Testis (tissue), 3 donors: ENCODE measurements around the gene NASP. TPM values are rescaled to one million over a fixed set of nuclear protein-coding genes. Genes with fewer than 3 reads are reported as not detected.

Experiments
- DNase-seq: peaks from one replicate; pipeline ENCODE4 v3.0.0-alpha.2; 2019
- H3K27ac ChIP-seq, 2 donors: fragments of 200-600 bp; sonication (generic); one replicate each; pipeline ENCODE4 v1.5.1; 2019
- H3K27me3 ChIP-seq: fragments of 200-600 bp; sonication (generic); one replicate; pipeline ENCODE4 v1.5.1; 2019
- H3K36me3 ChIP-seq: fragments of 200-600 bp; sonication (generic); one replicate; pipeline ENCODE4 v1.5.1; 2017; ENCODE audit warnings: low read depth; ENCODE audit errors: missing control alignments
- H3K4me1 ChIP-seq: fragments of 200-600 bp; sonication (generic); one replicate; pipeline ENCODE4 v1.5.1; 2019
- H3K4me3 ChIP-seq, 2 donors: fragments of 200-600 bp; sonication (generic); one replicate each; pipeline ENCODE4 v1.5.1; 2017 to 2019
- H3K9me3 ChIP-seq: fragments of 200-600 bp; sonication (generic); one replicate; pipeline ENCODE4 v1.5.1; 2017
- POLR2A ChIP-seq: fragments of 450-650 bp; IDR thresholded peaks from one replicate; pipeline ENCODE4 v1.6.1; 2017; ENCODE audit warnings: antibody characterized with exemption, mild to moderate bottlenecking, moderate library complexity
- WGBS, 2 donors: methylation state at CpG; one replicate each; pipeline ENCODE4 v1.1.5; 2018; 5-methylcytosine and 5-hydroxymethylcytosine counted together
- intact Hi-C: fragments of 100-400 bp; cut with DNase I; formaldehyde crosslinking; loops from one replicate; pipeline ENCODE4 v1.15.1; 2023; ENCODE audit warnings: low total_unique reads
- polyA plus RNA-seq: library from polyadenylated mRNA; stranded (reverse); fragments of 350-450 nt; fragmentation: Illumina TruSeq; extraction: RNeasy Lipid Tissue Mini Kit (QIAGEN cat#74804); gene quantifications from one replicate; pipeline ENCODE4 v1.2.3, GENCODE V29; 2014; ENCODE audit warnings: low read depth, low replicate concordance; ENCODE audit not compliant: insufficient read depth
- total RNA-seq, 2 donors: library from RNA; depleted of rRNA; stranded (reverse); fragments of >200 nt; gene quantifications; one replicate each; pipeline ENCODE4 v1.2.3, GENCODE V29; 2016
- TF ChIP-seq, protein P1 (sequence below), 3 experiments: fragments of 450-650 bp in 2 of 3; fragments of 200-600 bp in 1 of 3; sonication (generic) in 1 of 3; IDR thresholded peaks; one replicate each; pipeline ENCODE4 v1.5.1; 2016 to 2019; ENCODE audit warnings: antibody characterized with exemption in 3 of 3, mild to moderate bottlenecking in 2 of 3, moderate library complexity in 1 of 3

The NASP gene
- total and polyA plus RNA-seq, 3 donors from 2014 or later, result 184 to 206 (median 194) TPM

DNA sequence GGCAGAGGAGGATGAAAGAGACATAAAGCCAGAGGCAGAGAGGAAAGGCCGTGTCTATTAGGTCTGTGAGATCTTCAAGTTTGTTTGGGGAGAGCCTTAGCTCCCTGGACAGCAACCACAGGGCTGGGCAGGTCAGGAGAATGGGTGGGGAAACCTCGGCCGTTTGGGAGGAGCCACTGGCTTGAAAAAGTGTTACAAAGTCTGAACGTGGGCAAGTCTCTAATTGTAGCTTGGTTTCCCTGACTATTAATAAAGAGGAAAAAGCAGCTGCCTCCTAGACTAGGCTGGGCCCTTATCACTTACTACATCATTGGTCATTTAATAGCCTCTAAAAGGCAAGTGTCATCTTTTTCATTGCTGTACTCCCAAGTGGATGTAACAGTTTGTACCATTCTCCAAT, 40.1 kb downstream of the NASP start, which contains the start of gene CCDC17:
CCDC17 (minus strand) TSS at position 83 of the 400 bp plus-strand sequence. CDS start 145 bp downstream, outside the sequence.
- H3K27me3 ChIP-seq, result no peaks in the 10 kb centered on the region
- H3K9me3 ChIP-seq, result no peaks in the 10 kb centered on the region
- no peak for TF ChIP-seq POLR2A
- TF ChIP-seq, protein P1, sequence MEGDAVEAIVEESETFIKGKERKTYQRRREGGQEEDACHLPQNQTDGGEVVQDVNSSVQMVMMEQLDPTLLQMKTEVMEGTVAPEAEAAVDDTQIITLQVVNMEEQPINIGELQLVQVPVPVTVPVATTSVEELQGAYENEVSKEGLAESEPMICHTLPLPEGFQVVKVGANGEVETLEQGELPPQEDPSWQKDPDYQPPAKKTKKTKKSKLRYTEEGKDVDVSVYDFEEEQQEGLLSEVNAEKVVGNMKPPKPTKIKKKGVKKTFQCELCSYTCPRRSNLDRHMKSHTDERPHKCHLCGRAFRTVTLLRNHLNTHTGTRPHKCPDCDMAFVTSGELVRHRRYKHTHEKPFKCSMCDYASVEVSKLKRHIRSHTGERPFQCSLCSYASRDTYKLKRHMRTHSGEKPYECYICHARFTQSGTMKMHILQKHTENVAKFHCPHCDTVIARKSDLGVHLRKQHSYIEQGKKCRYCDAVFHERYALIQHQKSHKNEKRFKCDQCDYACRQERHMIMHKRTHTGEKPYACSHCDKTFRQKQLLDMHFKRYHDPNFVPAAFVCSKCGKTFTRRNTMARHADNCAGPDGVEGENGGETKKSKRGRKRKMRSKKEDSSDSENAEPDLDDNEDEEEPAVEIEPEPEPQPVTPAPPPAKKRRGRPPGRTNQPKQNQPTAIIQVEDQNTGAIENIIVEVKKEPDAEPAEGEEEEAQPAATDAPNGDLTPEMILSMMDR (IDR thresholded peaks at IDR 0.05), result no peak
- no peaks in the 10 kb centered on the region for H3K36me3 ChIP-seq
- H3K4me1 ChIP-seq, result peaks cover 8% of the 10 kb centered on the region
- peak within 1 kb of the TSS; percentile 37 to 44 for H3K4me3 ChIP-seq
- intact Hi-C loops, result no loop called here
- no peak for DNase-seq
- WGBS, 2 donors, result 21% methylated on average over 4 of the region's 4 CpGs
- H3K27ac ChIP-seq, result peak within 1 kb of the TSS in 1 of 2 donors; percentile 57

DNA sequence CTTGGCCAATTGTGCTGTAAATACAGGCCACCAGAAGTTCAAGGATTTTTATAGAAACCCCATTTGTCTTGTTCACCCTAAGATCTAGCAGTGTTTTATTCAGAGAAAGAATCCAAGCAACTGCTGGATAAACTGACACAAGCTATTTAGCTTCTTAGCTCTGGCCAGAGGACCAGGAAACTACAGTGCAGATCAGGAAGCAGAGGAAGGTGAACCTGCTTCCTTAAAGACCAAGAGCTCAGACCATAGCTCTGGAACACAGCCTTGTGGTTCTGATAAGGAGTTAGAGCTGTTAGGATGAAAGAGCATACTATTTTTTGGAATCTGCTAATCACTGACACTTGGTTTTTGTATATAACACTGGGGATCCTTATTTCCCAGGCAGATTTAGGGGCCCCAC, 45.2 kb downstream of the NASP start:
- Histone ChIP-seq H3K4me3 (no peak overlapping the region), H3K36me3 (no peaks in the 10 kb centered on the region), H3K27me3 (no peaks in the 10 kb centered on the region), H3K4me1 (peaks cover 3% of the 10 kb centered on the region), H3K27ac (no peak overlapping the region), H3K9me3 (no peaks in the 10 kb centered on the region)
- no peak for DNase-seq
- intact Hi-C loops, result no loop called here
- no peak for TF ChIP-seq POLR2A
- TF ChIP-seq, protein P1 (IDR thresholded peaks at IDR 0.05), result no peak

DNA sequence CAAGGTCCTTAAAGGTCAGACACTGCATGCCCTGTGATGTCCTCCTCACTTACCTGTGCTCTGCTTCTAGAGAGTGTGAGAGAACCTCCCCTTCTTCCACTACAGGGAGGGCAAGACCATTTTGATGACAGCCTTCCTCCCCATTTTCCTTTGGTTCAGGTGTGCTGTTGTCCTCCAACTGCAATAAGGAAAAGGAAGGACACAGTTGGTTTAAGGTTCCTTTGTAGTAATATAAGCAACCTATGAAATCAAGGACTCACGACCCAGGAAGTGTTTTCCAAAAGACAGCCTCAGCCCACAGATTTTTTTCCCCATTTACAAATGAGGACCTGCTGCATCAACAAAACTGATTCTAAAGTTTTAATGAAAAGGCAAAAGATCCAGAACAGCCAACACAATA, 46.6 kb downstream of the NASP start:
- DNase-seq, result no peak
- intact Hi-C loops, result no loop called here
- no peaks in the 10 kb centered on the region for H3K9me3 ChIP-seq
- H3K36me3 ChIP-seq, result no peaks in the 10 kb centered on the region
- no peaks in the 10 kb centered on the region for H3K4me1 ChIP-seq
- 84 to 88% methylated on average over 1 of the region's 1 CpG for WGBS, 2 donors
- no peak overlapping the region for H3K4me3 ChIP-seq
- no peak overlapping the region for H3K27ac ChIP-seq
- H3K27me3 ChIP-seq, result no peaks in the 10 kb centered on the region
- TF ChIP-seq, protein P1 (IDR thresholded peaks at IDR 0.05), result no peak
- no peak for TF ChIP-seq POLR2A

DNA sequence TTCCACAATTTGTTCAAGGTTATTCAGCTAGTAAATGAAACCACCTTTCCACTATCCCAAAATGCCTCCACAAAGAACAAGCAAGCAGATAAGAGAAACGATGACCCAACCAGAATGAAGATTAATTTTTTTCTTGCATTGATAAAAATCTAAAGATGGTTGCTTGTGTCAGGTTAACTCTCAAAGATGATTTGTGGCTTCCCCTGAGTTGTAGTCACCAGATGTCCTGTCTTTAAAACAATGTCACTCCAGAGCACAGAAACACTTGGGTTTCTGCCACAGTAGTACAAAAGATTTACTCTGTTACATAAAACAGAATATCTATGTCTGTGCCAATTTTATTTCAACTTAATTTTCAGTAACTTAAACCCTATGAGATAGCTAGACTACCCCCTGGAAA, 51.4 kb downstream of the NASP start:
- no peaks in the 10 kb centered on the region for H3K4me1 ChIP-seq
- intact Hi-C loops, result no loop called here
- no peak for DNase-seq
- no peaks in the 10 kb centered on the region for H3K36me3 ChIP-seq
- H3K4me3 ChIP-seq, result no peak overlapping the region
- WGBS, 2 donors, result 33 to 48% methylated on average over 1 of the region's 1 CpG
- H3K27ac ChIP-seq, result peak overlapping the region in 1 of 2 donors; percentile 28
- no peaks in the 10 kb centered on the region for H3K27me3 ChIP-seq
- TF ChIP-seq, protein P1 (IDR thresholded peaks at IDR 0.05), result no peak
- TF ChIP-seq POLR2A, result no peak
- H3K9me3 ChIP-seq, result no peaks in the 10 kb centered on the region

DNA sequence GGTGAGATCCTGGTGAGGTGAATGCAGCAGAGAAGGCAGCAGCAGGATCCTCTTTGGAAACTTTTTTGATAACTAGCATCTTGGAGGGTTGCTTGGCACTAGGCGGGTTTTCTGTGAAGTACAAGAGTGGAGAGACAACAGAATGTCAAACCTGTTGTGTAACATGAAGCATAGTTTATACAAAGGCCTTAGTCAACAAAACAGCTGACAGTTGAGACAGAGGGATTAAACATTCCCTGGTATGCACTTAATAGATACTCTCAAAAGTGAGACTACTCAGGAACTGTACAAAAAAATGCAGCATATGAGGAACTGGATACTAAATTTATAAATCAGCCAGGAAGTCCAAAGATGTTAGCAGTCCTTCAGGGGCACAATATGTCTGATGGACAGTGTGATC, 56.5 kb downstream of the NASP start:
- 92 to 100% methylated on average over 1 of the region's 1 CpG for WGBS, 2 donors

More for the DNA sequence above, 56.5 kb downstream of the NASP start:
- Histone ChIP-seq H3K4me3 (no peak overlapping the region), H3K27ac (no peak overlapping the region), H3K36me3 (no peaks in the 10 kb centered on the region), H3K27me3 (no peaks in the 10 kb centered on the region), H3K9me3 (no peaks in the 10 kb centered on the region), H3K4me1 (no peaks in the 10 kb centered on the region)
- intact Hi-C loops, result no loop called here
- no peak for DNase-seq
- TF ChIP-seq, protein P1 (IDR thresholded peaks at IDR 0.05), result no peak
- TF ChIP-seq POLR2A, result no peak
